Natural killer cell (primary cell): ENCODE results near the gene GTPBP10. TPM values are rescaled to one million over a fixed set of nuclear protein-coding genes. Genes with fewer than 3 reads are reported as not detected.
A peak's percentile ranks its signal among the peaks of the same experiment; 100 is the strongest.

Experiments used
- ATAC-seq, 3 donors: fragments of 150-1000 bp in 2 of 3; fragments of 200-7000 bp in 1 of 3; cut with Tn5 transposase; 1 replicate in 1 of 3; 2 replicates in 2 of 3; pipeline ENCODE4 v1.10.0; 2021; ENCODE audit warnings: mild to moderate bottlenecking in 2 of 3, moderate library complexity in 2 of 3
- DNase-seq, 2 donors: peaks; one replicate each; pipeline versions ENCODE4 v3.0.0 to v3.0.0-alpha.2; 2013 to 2021; ENCODE audit warnings: mixed read lengths in 1 of 2
- H3K27ac ChIP-seq: one replicate; pipeline ENCODE4 v1.5.1; 2013; ENCODE audit warnings: mild to moderate bottlenecking, low read length
- H3K27me3 ChIP-seq: one replicate; pipeline ENCODE4 v1.6.1; 2013; ENCODE audit warnings: low read length; ENCODE audit not compliant: control insufficient read depth, insufficient read depth
- H3K36me3 ChIP-seq: one replicate; pipeline ENCODE4 v1.6.1; 2013; ENCODE audit warnings: low read length; ENCODE audit not compliant: control insufficient read depth, insufficient read depth
- H3K4me1 ChIP-seq: one replicate; pipeline ENCODE4 v1.6.1; 2013; ENCODE audit warnings: low read length; ENCODE audit not compliant: control insufficient read depth, insufficient read depth
- H3K4me3 ChIP-seq: one replicate; pipeline ENCODE4 v1.5.1; 2013; ENCODE audit warnings: low read length
- H3K9me3 ChIP-seq: one replicate; pipeline ENCODE4 v1.6.1; 2013; ENCODE audit warnings: low read length; ENCODE audit not compliant: control insufficient read depth, insufficient read depth
- H3K27ac Mint-ChIP-seq, 2 donors: one replicate each; pipeline ENCODE4 v1.8.0; 2022; ENCODE audit warnings: mild to moderate bottlenecking in 2 of 2, mixed read lengths in 2 of 2, moderate library complexity in 1 of 2
- H3K27me3 Mint-ChIP-seq, 2 donors: one replicate each; pipeline ENCODE4 v1.8.0; 2022; ENCODE audit warnings: low read depth in 2 of 2, mixed read lengths in 2 of 2
- H3K36me3 Mint-ChIP-seq: one replicate; pipeline ENCODE4 v1.8.0; 2022; ENCODE audit warnings: mixed read lengths
- H3K4me1 Mint-ChIP-seq, 2 donors: one replicate each; pipeline ENCODE4 v1.8.0; 2022; ENCODE audit warnings: mixed read lengths in 2 of 2
- H3K4me3 Mint-ChIP-seq: one replicate; pipeline ENCODE4 v1.8.0; 2022; ENCODE audit warnings: mild to moderate bottlenecking, moderate library complexity, mixed read lengths
- H3K9me3 Mint-ChIP-seq, 2 donors: one replicate each; pipeline ENCODE4 v1.8.0; 2022; ENCODE audit warnings: mixed read lengths in 2 of 2
- CTCF ChIP-seq: fragments of 200-600 bp; IDR thresholded peaks from one replicate; pipeline ENCODE4 v1.8.0; 2022; ENCODE audit warnings: antibody characterized with exemption
- WGBS: methylation state at CpG from one replicate; pipeline ENCODE4 v1.1.7; 2013; ENCODE audit warnings: missing lambda C conversion rate; ENCODE audit not compliant: insufficient coverage; 5-methylcytosine and 5-hydroxymethylcytosine counted together
- intact Hi-C: fragments of 100-400 bp; cut with micrococcal nuclease; formaldehyde crosslinking; loops from one replicate; pipeline ENCODE4 v1.14.2; 2022
- total RNA-seq, 4 donors: library from RNA; stranded (reverse); fragments of 120-200 nt in 1 of 4; gene quantifications; one replicate each; pipeline versions ENCODE4 v1.2.3 to v1.2.4, GENCODE V29; 2013 to 2022

GTPBP10 gene
- total RNA-seq, 3 donors from 2014 or later (not counting 1 experiment from before 2014, with no cell fraction given): 15.2 to 19.6 (median 19.2) TPM

- ATAC-seq: no peak
- Mint-ChIP-seq H3K36me3 (peaks cover 8% of the 10 kb centered on the region), H3K4me1 (no peaks in the 10 kb centered on the region), H3K27ac (no peak overlapping the region), H3K9me3 (peaks cover 0 to 6% of the 10 kb centered on the region in 2 donors), H3K27me3 (no peaks in the 10 kb centered on the region), H3K4me3 (no peak overlapping the region)
- Histone ChIP-seq H3K27ac (no peak overlapping the region), H3K36me3 (no peaks in the 10 kb centered on the region), H3K9me3 (peaks cover 2% of the 10 kb centered on the region), H3K27me3 (no peaks in the 10 kb centered on the region), H3K4me3 (no peak overlapping the region), H3K4me1 (no peaks in the 10 kb centered on the region)
- no peak for TF ChIP-seq CTCF
- WGBS: 97% methylated on average over 4 of the region's 5 CpGs
- intact Hi-C loops: no loop called here
- no peak for DNase-seq
These were observed 45.0 kb downstream of the GTPBP10 start for GRCh38 chr7:90391488-90391887.

- H3K27ac ChIP-seq: no peak overlapping the region
- H3K9me3 ChIP-seq: peaks cover 8% of the 10 kb centered on the region
- Mint-ChIP-seq H3K4me1 (no peaks in the 10 kb centered on the region), H3K4me3 (no peak overlapping the region), H3K9me3 (peaks cover 2 to 17% of the 10 kb centered on the region in 2 donors), H3K27ac (no peak overlapping the region), H3K36me3 (peaks cover 14% of the 10 kb centered on the region), H3K27me3 (no peaks in the 10 kb centered on the region)
- H3K4me1 ChIP-seq: no peaks in the 10 kb centered on the region
- no peaks in the 10 kb centered on the region for H3K36me3 ChIP-seq
- H3K4me3 ChIP-seq: no peak overlapping the region
- ATAC-seq: no peak
- no peaks in the 10 kb centered on the region for H3K27me3 ChIP-seq
- intact Hi-C loops: no loop called here
- 98% methylated on average over 2 of the region's 4 CpGs for WGBS
- TF ChIP-seq CTCF: no peak
- DNase-seq: no peak
These were observed 49.9 kb downstream of the GTPBP10 start for GRCh38 chr7:90396420-90396819.

- peak overlapping the region; percentile 92 to 96 for H3K27ac Mint-ChIP-seq
- H3K9me3 ChIP-seq: peaks cover 4% of the 10 kb centered on the region
- H3K4me3 Mint-ChIP-seq: no peak overlapping the region
- no peak overlapping the region for H3K4me3 ChIP-seq
- ATAC-seq (no peak), DNase-seq (no peak)
- H3K27me3 Mint-ChIP-seq: no peaks in the 10 kb centered on the region
- H3K27ac ChIP-seq: no peak overlapping the region
- TF ChIP-seq CTCF: no peak
- WGBS: 50% methylated on average over 2 of the region's 4 CpGs
- peaks cover 2 to 10% of the 10 kb centered on the region in 2 donors for H3K9me3 Mint-ChIP-seq
- H3K36me3 ChIP-seq: no peaks in the 10 kb centered on the region
- H3K27me3 ChIP-seq: no peaks in the 10 kb centered on the region
- intact Hi-C loops: loop anchor here (2.0 kb wide), 1 partner anchor 157 kb away; the partner anchor contains the start of gene CFAP69
- peaks cover 16 to 19% of the 10 kb centered on the region in 2 donors for H3K4me1 Mint-ChIP-seq
- H3K4me1 ChIP-seq: peaks cover 10% of the 10 kb centered on the region
- peaks cover 7% of the 10 kb centered on the region for H3K36me3 Mint-ChIP-seq
These were observed 55.5 kb downstream of the GTPBP10 start for GRCh38 chr7:90401989-90402388.

GRCh38 chr7:90402785-90403173 lies 56.3 kb downstream of the GTPBP10 start:
- H3K4me3 ChIP-seq: peak overlapping the region; percentile 63
- H3K9me3 ChIP-seq: peaks cover 4% of the 10 kb centered on the region
- no peak for TF ChIP-seq CTCF
- Mint-ChIP-seq H3K4me1 (peaks cover 16 to 19% of the 10 kb centered on the region in 2 donors), H3K4me3 (peak overlapping the region; percentile 93), H3K9me3 (peaks cover 2 to 10% of the 10 kb centered on the region in 2 donors), H3K36me3 (peaks cover 7% of the 10 kb centered on the region), H3K27ac (peak overlapping the region; percentile 92 to 96), H3K27me3 (no peaks in the 10 kb centered on the region)
- intact Hi-C loops: loop anchor here (2.0 kb wide), 1 partner anchor 158 kb away; the partner anchor contains the start of gene CFAP69
- ATAC-seq (no peak), DNase-seq (no peak)
- H3K36me3 ChIP-seq: no peaks in the 10 kb centered on the region
- H3K27ac ChIP-seq: peak overlapping the region; percentile 53
- peaks cover 10% of the 10 kb centered on the region for H3K4me1 ChIP-seq
- WGBS: 38% methylated on average over 1 of the region's 1 CpG
- H3K27me3 ChIP-seq: no peaks in the 10 kb centered on the region
